GM13976 (cell line): ENCODE data around the gene PWWP2B.

Experiments
- DNase-seq: peaks from one replicate; pipeline ENCODE4 v3.0.0; 2012; ENCODE audit warnings: low spot score
- CTCF ChIP-seq: IDR thresholded peaks from 2 replicates; pipeline ENCODE4 v1.5.1; 2012; ENCODE audit warnings: borderline replicate concordance, mild to moderate bottlenecking; ENCODE audit not compliant: insufficient read depth; ENCODE audit errors: extremely low read depth, missing control alignments, control extremely low read depth
- in situ Hi-C: fragments of 300-500 bp; cut with MboI; formaldehyde crosslinking; loops from one replicate; pipeline ENCODE4 v1.12.0; 2022; ENCODE audit warnings: low sequenced_read_pairs, mixed read lengths, inconsistent platforms; ENCODE audit not compliant: unreplicated experiment

Gene PWWP2B

GRCh38 chr10:132397036-132397541 is at the start of gene PWWP2B:
PWWP2B (plus strand) TSS chr10:132397200; CDS start chr10:132397227, 27 bp downstream.
- TF ChIP-seq CTCF: no peak
- DNase-seq: no peak
- in situ Hi-C loops: no loop called here

- no peak for DNase-seq
- in situ Hi-C loops: loop anchor here (10.0 kb wide), 1 partner anchor 123 kb away; no protein-coding TSS in a partner anchor
Observed at GRCh38 chr10:132347211-132347930, 49.6 kb upstream of the PWWP2B start.

GRCh38 chr10:132347931-132348267 is 49.1 kb upstream of the PWWP2B start:
- in situ Hi-C loops: loop anchor here (10.0 kb wide), 1 partner anchor 123 kb away; no protein-coding TSS in a partner anchor
- DNase-seq: no peak
- TF ChIP-seq CTCF: no peak

More at GRCh38 chr10:132347211-132347930, 49.6 kb upstream of the PWWP2B start:
- TF ChIP-seq CTCF: no peak

- DNase-seq: no peak
- in situ Hi-C loops: loop anchor here (10.0 kb wide), 1 partner anchor 125 kb away; no protein-coding TSS in a partner anchor
Observed at GRCh38 chr10:132349766-132350165, 47.2 kb upstream of the PWWP2B start.

GRCh38 chr10:132350391-132350790 is 46.6 kb upstream of the PWWP2B start:
- in situ Hi-C loops: no loop called here
- DNase-seq: no peak
- TF ChIP-seq CTCF: no peak

More at GRCh38 chr10:132349766-132350165, 47.2 kb upstream of the PWWP2B start:
- no peak for TF ChIP-seq CTCF

GRCh38 chr10:132350946-132351345 is 46.1 kb upstream of the PWWP2B start:
- no peak for TF ChIP-seq CTCF
- DNase-seq: no peak
- in situ Hi-C loops: no loop called here
